Pancreas (tissue), 10 donors: Measurements from ENCODE around the gene CNBD2. TPM values are rescaled to one million over a fixed set of nuclear protein-coding genes. Genes with fewer than 3 reads are reported as not detected.
A peak's percentile ranks its signal among the peaks of the same experiment; 100 is the strongest.
"Not testable (repeated sequence)": the region's sequence is repeated elsewhere in the genome, so short reads cannot be mapped to it uniquely, and the experiment has no call there.

Experiments used
- ATAC-seq, 4 donors: fragments of 200-7000 bp; cut with Tn5 transposase; one replicate each; pipeline versions ENCODE4 v1.8.0 to v1.9.1; 2020; ENCODE audit warnings: mild to moderate bottlenecking in 4 of 4, moderate library complexity in 4 of 4
- DNase-seq, 6 donors: peaks; one replicate each; pipeline ENCODE4 v3.0.0-alpha.2; 2020
- FAIRE-seq: peaks from 2 replicates; lab custom pipeline; 2012; peaks lifted over from hg19 to GRCh38; lab: Jason Lieb, UNC
- H3K27ac ChIP-seq, 4 donors: fragments of 200-600 bp; sonication (generic); 1 replicate in 3 of 4; 2 replicates in 1 of 4; pipeline versions ENCODE4 v1.5.0 to v1.8.0; 2020
- H3K27me3 ChIP-seq, 4 donors: fragments of 200-600 bp; one replicate each; pipeline ENCODE4 v1.8.0; 2021
- H3K36me3 ChIP-seq, 3 donors: fragments of 200-600 bp; sonication (generic) in 1 of 3; one replicate each; pipeline versions ENCODE4 v1.5.0 to v1.8.0; 2020 to 2021
- H3K4me1 ChIP-seq, 3 donors: fragments of 200-600 bp; one replicate each; pipeline ENCODE4 v1.8.0; 2021
- H3K4me3 ChIP-seq, 4 donors: fragments of 200-600 bp; sonication (generic) in 2 of 4; one replicate each; pipeline versions ENCODE4 v1.5.0 to v1.8.0; 2020 to 2021
- H3K9me3 ChIP-seq, 4 donors: fragments of 200-600 bp; one replicate each; pipeline ENCODE4 v1.8.0; 2021
- WGBS, 2 donors: extraction: QIAGEN DNeasy Blood & Tissue Kit; methylation state at CpG; one replicate each; pipeline ENCODE4 v1.1.7; 2013; 5-methylcytosine and 5-hydroxymethylcytosine counted together
- intact Hi-C, 3 donors: fragments of 100-400 bp; cut with DNase I; formaldehyde crosslinking; loops; one replicate each; pipeline versions ENCODE4 v1.11.1 to v1.14.2; 2022
- polyA plus RNA-seq, 2 donors: library from polyadenylated mRNA; stranded (reverse); fragments of 200-250 nt; gene quantifications; one replicate each; pipeline ENCODE4 v1.2.3, GENCODE V29; 2013
- total RNA-seq, 6 donors: library from RNA; stranded (reverse); fragmentation: NEBNext Ultra II Directional in 4 of 6; extraction: Animal tissue kit (Norgen Biotek cat#: 25700) in 4 of 6; gene quantifications; one replicate each; pipeline versions ENCODE4 v1.2.1 to v1.2.4, GENCODE V29; 2021 to 2023
- TF ChIP-seq, protein P1 (sequence below), 4 donors: fragments of 200-600 bp; sonication (generic) in 3 of 4; IDR thresholded peaks; one replicate each; pipeline versions ENCODE4 v1.5.0 to v1.8.0; 2021; ENCODE audit warnings: antibody characterized with exemption in 4 of 4
- donor health status: healthy with polysubstance abuse.
- donor health status: DM: no; HTN: no; CAD: no; lungs with moderate emphysema.
- donor health status: DM: no; HTN: no; CAD: no.
- donor health status: control.
- donor health status: control.
- donor health status: Bipolar disorder and iron deficiency.
- donor health status: DM: yes; HTN: yes; CAD: no.
- donor health status: DM: no; HTN: no; CAD: no.
- donor health status: DM: no; HTN: no; CAD: no.
- donor health status: DM: yes; HTN: yes; CAD: no.

Gene CNBD2
- total and polyA plus RNA-seq, 8 donors: 2.2 to 23.8 (median 3.2) TPM

DNA sequence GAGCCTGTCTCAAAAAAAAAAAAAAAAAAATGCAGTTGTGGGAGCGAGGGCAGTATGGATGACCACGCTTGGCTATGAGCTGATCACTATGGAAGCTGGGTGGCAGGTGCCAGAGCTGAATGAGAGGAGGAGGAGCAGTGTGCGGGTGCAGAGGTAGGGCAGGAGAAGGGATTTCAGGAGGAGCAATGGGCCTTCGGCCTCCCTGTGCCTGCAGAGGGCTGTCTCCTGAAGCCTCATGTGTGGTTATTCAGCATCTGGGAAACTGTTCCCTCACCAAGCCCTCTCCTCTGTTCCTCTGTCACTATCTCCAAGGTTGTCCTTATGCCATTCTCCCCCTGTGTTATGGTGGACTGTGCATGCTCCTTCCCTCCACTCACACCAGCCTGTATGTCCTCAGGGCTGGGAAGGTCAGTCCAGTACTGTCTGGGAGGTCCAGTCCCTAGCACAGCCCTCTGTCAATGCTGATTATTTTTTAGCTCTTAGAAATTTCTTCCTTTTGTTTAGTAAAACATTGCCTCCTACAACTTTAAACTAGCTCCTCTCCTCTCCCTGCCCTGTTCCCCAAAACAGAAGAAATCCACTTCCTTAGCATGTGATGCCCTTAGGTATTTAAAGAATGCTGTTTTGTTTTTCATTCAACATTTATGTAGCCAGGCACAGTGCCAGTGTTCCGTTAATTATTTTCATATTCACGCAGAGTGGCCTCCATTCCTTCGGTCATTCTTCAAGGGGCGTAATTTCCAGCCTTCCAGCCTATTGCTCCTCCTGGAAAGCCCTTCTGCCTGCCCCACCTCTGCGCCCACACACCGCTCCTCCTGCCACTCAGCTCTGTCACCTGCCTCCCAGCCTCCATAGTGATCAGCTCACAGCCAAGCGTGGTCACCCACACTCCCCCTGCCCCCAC lies 48.9 kb downstream of the CNBD2 start:
- intact Hi-C loops: no loop called here
- peak in 4 of 6 donors; percentile 24 to 62 (median 56) for DNase-seq
- no peaks in the 10 kb centered on the region for H3K9me3 ChIP-seq
- no peak for FAIRE-seq
- H3K27ac ChIP-seq: peak overlapping the region; percentile 26 to 62 (median 47)
- H3K27me3 ChIP-seq: no peaks in the 10 kb centered on the region
- H3K4me1 ChIP-seq: no peaks in the 10 kb centered on the region
- no peaks in the 10 kb centered on the region for H3K36me3 ChIP-seq
- WGBS, 2 donors: 56 to 58% methylated on average over 11 of the region's 11 CpGs
- H3K4me3 ChIP-seq: no peak overlapping the region
- TF ChIP-seq, protein P1, sequence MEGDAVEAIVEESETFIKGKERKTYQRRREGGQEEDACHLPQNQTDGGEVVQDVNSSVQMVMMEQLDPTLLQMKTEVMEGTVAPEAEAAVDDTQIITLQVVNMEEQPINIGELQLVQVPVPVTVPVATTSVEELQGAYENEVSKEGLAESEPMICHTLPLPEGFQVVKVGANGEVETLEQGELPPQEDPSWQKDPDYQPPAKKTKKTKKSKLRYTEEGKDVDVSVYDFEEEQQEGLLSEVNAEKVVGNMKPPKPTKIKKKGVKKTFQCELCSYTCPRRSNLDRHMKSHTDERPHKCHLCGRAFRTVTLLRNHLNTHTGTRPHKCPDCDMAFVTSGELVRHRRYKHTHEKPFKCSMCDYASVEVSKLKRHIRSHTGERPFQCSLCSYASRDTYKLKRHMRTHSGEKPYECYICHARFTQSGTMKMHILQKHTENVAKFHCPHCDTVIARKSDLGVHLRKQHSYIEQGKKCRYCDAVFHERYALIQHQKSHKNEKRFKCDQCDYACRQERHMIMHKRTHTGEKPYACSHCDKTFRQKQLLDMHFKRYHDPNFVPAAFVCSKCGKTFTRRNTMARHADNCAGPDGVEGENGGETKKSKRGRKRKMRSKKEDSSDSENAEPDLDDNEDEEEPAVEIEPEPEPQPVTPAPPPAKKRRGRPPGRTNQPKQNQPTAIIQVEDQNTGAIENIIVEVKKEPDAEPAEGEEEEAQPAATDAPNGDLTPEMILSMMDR (IDR thresholded peaks at IDR 0.05): no peak
- peak; percentile 74 to 91 (median 84) for ATAC-seq

DNA sequence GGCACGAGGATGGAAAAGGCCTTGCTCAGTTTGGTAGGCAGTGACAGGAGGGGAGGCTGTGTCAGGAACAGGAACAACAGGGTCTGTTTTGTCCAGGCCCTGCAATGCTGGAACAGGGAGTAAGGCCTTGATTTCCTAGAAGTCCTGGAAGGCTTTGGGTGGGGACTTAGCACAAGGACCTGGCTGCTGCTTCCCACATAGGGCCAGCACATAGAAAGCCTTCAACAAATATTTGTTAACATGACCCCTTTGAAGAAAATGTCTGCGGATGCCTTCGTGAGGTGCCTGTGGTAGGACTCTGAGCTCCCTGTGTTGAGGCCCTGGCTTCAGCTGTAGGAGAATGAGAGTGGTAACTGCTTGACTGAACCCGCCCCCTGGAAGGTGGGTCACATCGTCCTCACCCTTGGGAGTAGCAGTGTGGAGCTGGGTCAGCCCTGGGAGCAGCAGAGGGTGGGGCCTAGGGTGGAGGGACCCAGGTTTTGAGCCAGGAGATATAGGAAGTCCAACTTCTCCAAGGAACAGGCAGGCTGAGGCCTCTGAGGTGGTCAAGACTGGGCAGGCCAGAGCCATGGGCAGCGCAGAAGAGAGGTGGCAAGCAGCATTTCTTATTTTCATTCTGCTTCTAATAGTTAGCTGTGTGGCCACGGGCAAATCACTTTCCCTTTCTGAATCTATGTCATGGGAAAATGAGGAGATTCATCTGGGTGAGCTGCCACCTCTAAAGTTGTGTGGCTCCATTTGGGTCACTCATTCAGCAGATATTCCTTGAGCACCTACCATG lies 50.0 kb downstream of the CNBD2 start:
- intact Hi-C loops: no loop called here
- ATAC-seq: peak in 1 of 4 donors; percentile 22
- Histone ChIP-seq H3K4me3 (no peak overlapping the region), H3K27me3 (no peaks in the 10 kb centered on the region), H3K4me1 (no peaks in the 10 kb centered on the region), H3K36me3 (no peaks in the 10 kb centered on the region), H3K9me3 (no peaks in the 10 kb centered on the region), H3K27ac (peak overlapping the region; percentile 26 to 62 (median 46))
- TF ChIP-seq, protein P1 (IDR thresholded peaks at IDR 0.05): no peak
- FAIRE-seq: no peak
- WGBS, 2 donors: 79 to 84% methylated on average over 7 of the region's 7 CpGs
- DNase-seq: no peak

DNA sequence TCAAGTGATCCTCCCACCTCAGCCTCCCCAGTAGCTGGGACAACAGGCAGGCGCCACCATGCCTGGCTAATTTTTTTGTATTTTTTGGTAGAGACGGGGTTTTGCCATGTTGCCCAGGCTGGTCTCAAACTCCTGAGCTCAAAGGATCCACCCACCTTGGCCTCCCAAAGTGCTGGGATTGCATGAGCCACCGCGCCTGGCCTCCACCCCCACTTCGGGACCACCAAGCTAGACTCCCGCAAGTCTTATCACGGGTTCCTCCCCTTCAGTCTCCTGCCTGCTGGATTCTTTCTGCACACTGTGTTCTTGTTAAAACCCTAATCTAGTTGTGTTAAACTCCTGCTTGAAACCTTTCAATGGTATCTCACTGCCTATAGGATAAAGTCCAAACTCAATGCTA lies 57.7 kb downstream of the CNBD2 start:
- H3K4me3 ChIP-seq, ATAC-seq, FAIRE-seq, H3K27me3 ChIP-seq, DNase-seq, H3K27ac ChIP-seq, intact Hi-C loops, H3K4me1 ChIP-seq, H3K36me3 ChIP-seq, H3K9me3 ChIP-seq: not testable (repeated sequence)
- 77 to 86% methylated on average over 7 of the region's 7 CpGs for WGBS, 2 donors

DNA sequence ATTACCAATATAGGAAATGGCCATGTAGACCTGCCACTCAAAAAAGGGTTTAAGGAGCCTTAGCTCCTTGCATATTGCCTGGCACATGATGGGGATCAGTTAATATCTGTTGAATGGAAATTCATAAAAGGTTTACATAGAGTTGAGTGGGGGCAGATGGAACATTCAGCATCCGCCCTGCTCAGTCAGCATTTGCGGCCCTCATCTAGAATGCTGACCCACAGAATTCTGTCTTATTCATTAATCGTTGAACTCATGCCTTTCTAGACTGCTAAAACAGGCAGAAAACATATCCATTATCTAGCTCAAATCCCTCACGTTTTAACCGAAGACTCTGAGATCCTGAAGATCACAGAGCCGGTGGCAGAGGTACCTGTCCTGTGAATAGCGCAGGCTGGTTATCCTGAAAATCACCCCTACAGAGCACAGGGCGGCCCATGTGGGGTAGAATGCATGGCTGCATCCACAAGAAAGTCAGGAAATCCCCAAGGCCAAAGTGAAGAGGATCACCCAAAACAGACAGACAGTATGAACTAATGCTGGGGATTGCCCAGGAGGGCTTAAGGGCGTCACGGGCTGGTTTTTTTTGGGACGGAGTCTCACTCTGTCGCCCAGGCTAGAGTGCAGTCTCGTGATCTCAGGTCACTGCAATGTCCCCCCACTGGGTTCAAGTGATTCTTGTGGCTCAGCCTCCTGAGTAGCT lies 59.9 kb downstream of the CNBD2 start:
- Histone ChIP-seq H3K27me3 (no peaks in the 10 kb centered on the region), H3K4me1 (no peaks in the 10 kb centered on the region), H3K9me3 (no peaks in the 10 kb centered on the region), H3K36me3 (no peaks in the 10 kb centered on the region), H3K4me3 (no peak overlapping the region), H3K27ac (no peak overlapping the region)
- no peak for DNase-seq
- WGBS, 2 donors: 88 to 91% methylated on average over 13 of the region's 13 CpGs
- peak in 2 of 4 donors; percentile 40 to 46 for ATAC-seq
- FAIRE-seq: no peak
- intact Hi-C loops: no loop called here
- TF ChIP-seq, protein P1 (IDR thresholded peaks at IDR 0.05): no peak

DNA sequence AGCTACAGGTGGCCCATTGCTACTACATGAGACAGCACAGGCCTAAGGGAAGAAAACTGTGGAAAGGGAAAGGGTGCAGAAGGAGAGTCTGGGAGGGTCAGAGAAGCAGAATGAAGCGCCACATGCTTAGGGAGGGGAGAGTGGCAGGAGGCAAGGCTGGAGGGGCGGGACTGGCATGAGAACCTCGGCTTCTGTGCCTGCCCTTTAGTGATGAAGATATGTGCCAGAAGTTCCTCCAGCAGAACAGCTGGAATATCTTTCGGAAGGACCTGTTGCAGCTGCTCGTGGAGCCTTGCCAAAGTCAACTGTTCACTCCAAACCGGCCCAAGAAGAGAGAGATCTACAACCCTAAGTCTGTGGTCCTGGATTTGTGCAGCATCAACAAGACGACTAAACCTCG lies 61.8 kb downstream of the CNBD2 start:
- Histone ChIP-seq H3K27me3 (no peaks in the 10 kb centered on the region), H3K9me3 (no peaks in the 10 kb centered on the region), H3K36me3 (no peaks in the 10 kb centered on the region), H3K4me1 (no peaks in the 10 kb centered on the region), H3K4me3 (no peak overlapping the region), H3K27ac (no peak overlapping the region)
- peak in 1 of 4 donors; percentile 43 for ATAC-seq
- FAIRE-seq: no peak
- peak in 1 of 6 donors; percentile 26 for DNase-seq
- TF ChIP-seq, protein P1 (IDR thresholded peaks at IDR 0.05): no peak
- intact Hi-C loops: no loop called here
- WGBS, 2 donors: 43% methylated on average over 8 of the region's 8 CpGs
